KBM-7 (cell line): ENCODE measurements around the gene GMEB2.
"Not testable (repeated sequence)": the region's sequence is repeated elsewhere in the genome, so short reads cannot be mapped to it uniquely, and the experiment has no call there.

Experiments used
- DNase-seq: peaks from one replicate; pipeline ENCODE4 v3.0.0-alpha.2; 2015
- in situ Hi-C: fragments of 300-500 bp; cut with MboI; formaldehyde crosslinking; loops from 2 replicates; pipeline ENCODE4 v1.14.3; 2020; ENCODE audit warnings: low sequenced_read_pairs, low pct_unique_long_range_greater_than_20kb, mixed read lengths

GMEB2 gene

DNA sequence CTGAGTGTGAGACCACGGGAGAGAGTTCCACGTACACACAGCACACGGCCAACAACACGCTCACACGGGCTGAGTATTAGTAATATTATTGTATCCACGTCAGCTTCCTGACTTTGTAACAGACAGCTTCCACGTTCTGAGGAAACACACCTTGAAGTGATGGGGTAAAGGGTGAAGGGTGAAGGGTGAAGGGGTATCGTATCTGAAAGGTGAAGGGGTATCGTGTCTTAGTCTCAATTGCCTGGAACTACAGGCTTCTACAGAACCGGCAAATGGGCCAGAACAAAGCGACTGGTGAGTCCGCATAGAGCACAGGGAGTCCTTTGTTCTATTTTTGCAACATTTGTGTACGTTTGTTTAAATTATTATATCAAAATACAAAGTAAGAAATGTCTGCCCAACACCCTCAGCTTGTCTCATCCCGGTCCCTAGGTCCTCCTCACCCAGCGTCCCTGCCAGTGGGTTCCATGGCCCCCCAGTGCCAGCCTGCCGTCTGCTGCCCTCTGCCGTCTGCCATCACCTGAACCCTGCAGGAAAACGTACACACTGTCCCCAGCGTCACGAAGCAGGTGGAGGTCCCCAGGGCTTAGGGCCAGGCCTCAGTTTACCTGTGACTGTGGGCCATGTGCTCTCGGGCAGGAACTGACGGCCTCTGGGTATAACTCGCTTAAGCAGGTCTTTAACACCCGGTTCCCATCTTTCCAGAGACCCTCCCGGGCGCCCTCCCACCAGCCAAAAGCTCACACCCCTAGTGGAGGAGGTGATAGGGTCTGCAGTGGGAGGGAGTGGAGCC is 48.5 kb downstream of the GMEB2 start:
- in situ Hi-C loops, result no loop called here
- no peak for DNase-seq

DNA sequence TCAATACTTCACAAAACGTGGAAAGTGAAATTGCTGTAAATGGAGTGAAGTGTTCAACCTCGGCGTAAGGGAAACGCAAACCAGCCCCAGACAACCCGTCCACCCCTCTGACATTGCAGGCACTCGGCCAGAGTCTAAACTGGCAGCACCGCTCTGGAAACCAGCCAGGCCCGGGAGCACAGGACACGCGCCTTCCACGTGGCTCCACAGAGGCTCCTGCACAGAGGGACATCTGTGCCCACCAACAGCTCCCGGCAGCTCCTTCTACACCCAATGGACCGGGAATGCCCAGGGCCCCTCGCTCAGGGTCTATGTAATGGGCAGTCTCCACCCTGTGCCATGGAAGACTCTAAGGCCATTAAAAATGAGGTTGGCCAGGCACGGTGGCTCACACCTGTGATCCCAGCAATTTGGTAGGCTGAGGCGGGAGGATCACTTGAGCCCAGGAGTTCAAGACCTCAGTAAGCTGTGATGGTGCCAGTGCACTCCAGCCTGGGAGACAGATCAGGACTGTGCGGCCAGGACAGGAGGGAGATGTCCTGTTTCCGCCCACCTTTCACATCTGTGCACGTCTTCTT is 49.5 kb downstream of the GMEB2 start:
- in situ Hi-C loops, result no loop called here
- no peak for DNase-seq

DNA sequence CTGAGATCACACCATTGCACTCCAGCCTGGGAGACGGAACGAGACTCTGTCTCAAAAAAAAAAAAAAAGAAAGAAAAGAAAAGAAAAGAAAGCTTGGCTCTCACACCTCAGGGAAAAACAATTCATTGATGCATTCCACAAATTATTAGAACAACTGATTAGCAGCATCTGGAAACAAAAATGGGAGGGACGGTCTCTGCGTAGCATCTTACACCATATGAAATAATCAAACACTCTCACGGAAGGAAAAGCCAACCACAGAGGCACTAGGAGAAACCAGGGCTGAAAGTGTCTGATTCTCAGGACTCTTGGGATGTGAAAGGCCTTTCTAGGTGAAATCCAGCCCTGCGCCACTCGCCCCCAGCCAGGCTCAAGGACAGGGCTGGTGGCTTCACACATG is 50.6 kb downstream of the GMEB2 start:
- DNase-seq, result no peak
- in situ Hi-C loops, result no loop called here

DNA sequence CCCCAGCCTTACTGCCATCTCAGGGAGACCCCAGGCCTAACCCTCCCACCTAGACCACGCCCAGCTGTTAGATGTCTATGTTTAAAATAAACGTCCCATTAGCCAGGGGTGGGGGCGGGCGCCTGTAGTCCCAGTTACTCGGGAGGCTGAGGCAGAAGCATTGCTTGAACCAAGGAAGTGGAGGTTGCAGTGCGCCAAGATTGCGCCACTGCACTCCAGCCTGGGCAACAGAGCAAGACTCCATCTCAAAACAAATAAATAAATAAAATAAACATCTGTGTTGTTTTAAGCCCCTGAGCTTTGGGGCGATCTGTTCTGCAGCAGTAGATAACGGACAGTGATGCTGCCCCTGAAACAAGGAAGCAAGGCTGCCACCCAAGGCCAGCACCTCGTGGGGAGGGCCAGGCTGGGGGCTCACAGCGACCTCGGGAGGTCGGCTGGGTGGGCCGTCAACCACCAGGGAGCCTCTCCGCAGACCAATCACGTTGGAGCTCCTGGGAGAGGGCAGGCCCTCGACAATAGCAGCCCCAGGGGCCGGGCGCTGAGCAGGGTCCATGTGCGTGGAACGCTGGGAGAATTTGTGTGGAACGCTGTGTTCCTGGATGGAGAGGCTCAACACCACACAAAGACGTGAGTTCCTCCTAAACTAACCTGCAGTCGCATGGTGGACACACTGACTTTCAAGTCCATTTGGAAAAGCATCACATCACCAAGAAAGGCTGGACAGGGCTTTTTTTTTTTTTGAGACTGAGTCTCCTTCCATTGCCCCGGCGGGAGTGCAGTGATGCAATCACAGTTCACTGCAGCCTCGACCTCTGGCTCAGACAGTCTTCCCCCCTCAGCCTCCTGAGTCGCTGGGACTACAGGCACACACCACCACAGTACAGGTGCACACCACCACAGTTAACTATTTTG is 51.8 kb downstream of the GMEB2 start:
- DNase-seq, result no peak
- in situ Hi-C loops, result no loop called here

DNA sequence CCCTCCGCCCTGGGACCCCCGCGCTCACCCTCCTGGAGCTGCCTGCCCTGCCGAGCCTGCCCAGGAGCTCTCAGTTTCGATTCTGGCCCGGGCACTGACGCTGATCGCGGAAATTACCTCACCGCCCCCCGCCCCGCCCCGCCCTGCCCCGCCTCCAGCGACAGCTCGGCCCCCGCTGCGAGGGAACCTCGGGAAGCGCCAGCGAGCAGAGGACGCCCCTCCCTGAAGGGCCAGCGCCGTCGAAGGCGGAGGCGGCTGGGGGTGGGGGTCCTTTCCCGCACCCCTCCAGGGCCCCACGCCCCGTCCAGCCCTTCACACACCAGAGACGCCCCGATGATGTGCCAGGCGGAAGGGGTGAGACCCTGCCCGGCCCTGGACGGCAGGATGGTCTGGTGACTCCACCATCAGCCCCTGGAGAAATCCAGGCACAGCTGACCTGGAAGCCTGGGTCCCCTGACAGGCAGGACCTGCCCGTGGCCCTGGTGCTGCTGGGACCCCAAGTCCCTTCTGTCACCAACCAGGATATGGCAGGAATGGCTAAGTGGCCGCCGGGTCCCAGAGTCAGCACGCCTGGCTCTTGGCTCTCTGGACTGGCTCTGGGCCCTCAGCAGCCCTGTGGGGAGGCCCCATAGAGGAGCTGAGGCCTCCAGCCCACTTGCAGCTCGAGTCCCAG is 52.6 kb downstream of the GMEB2 start, which contains the start of gene HELZ2:
Gene HELZ2 (minus strand): TSS at position 84 of the 673 bp plus-strand sequence. CDS start 1,854 bp downstream, outside the sequence.
- in situ Hi-C loops, result no loop called here
- no peak for DNase-seq

DNA sequence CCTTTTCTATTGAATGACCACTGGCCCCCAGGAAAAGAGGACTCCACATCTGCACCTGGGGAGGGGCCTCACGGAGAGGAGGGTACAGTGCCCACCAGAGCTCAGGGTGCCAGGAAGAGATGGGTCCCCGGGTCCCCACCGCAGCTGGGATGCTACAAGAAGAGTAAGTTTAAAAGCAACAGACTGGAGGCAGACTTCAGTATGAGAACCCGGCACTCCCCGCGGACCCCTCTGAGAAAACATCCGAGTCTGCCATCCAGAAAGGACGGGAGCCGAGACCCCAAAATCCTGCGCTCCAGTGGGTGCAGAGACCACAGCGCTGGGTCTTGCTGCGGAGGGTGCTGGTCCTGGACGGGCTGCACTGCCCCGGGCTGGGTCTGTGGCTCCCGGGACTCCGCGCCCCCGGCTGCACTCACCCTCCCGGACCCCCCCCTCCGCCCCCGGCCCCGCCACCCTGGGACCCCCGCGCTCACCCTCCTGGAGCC is 53.2 kb downstream of the GMEB2 start:
- DNase-seq, result no peak
- in situ Hi-C loops, result no loop called here

DNA sequence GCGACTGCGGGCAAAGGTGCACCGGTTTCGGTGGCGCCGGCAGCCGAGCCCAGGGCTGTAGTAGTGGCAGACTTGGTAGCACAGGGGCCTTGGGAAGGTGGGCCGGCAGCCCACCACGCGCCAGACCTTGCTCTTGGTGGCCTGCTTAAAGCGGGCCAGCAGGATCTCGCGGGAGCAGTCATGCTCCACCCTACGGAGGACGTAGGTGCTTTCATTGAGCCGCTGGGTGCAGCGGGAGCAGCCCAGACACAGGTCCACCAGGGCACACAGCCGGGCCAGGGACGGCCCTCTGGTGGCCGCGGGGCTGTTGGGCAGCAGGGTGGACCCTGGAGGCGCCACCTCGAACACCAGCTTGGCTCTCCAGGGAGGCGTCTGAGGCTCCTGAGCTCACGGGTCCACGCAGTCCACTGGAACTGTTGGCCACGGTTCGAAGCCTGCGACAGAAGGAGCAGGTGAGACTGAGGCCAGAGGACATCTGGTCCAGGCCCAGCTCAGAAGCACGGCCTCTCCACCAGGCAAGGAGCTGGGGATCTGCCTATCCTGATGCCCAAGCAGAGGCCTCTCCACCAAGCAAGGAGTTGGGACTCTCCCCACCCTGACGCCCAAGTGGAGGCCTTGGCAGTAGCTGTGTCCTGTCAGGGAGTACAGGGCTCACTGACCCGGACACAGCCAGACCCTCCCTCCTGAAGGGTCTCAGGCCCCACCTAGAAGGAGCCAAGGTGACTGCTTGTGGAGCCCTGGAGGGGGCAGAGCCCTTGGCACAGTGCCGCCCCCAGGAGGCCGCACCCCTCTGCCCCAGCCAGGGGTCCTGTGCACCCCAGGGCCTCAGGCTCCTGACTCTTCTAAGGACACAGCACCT is 53.9 kb downstream of the GMEB2 start:
- in situ Hi-C loops, result no loop called here
- no peak for DNase-seq

DNA sequence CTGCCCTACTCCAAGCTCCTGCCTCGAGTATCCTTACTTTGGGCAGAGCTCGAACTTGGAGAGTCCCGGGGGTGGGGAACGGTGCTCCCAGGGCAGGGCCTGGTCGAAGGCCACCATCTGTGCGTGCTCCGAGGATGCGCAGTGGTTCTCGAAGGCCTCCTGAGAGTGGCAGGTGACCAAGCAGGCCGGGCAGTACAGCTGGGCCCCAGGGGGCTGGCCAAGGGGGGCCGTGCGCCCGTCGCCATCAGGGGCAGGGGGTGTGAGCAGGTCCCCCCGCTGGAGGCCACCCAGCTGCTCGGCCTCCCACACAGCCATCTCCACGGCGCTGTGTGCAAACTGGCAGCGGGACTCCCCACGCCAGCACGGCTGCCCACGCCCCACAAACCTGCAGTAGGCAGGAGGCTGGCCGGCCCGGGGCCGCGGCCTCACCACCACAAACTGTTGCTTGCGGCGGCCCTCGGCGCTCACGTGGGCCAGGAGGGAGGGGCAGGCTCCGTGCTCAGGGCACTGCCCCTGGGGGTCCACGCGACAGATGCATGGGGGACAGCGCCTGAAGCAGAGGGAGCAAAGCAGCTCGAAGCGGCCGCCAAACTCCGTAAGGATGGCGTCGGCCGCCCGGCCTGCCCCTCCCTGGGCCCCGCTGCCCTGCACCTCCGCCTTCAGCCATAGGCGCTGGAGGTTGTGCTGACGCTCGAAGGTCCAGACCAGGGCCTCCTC is 54.7 kb downstream of the GMEB2 start:
- in situ Hi-C loops, result no loop called here
- no peak for DNase-seq

DNA sequence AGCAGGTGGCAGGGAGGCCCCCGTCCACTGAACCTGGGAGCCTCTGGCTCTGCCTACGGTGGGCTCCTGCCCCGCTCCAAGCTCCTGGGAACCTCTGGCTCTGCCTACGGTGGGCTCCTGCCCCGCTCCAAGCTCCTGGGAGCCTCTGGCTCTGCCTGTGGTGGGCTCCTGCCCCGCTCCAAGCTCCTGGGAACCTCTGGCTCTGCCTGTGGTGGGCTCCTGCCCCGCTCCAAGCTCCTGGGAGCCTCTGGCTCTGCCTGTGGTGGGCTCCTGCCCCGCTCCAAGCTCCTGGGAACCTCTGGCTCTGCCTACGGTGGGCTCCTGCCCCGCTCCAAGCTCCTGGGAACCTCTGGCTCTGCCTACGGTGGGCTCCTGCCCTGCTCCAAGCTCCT is 55.8 kb downstream of the GMEB2 start:
- DNase-seq, in situ Hi-C loops: not testable (repeated sequence)

DNA sequence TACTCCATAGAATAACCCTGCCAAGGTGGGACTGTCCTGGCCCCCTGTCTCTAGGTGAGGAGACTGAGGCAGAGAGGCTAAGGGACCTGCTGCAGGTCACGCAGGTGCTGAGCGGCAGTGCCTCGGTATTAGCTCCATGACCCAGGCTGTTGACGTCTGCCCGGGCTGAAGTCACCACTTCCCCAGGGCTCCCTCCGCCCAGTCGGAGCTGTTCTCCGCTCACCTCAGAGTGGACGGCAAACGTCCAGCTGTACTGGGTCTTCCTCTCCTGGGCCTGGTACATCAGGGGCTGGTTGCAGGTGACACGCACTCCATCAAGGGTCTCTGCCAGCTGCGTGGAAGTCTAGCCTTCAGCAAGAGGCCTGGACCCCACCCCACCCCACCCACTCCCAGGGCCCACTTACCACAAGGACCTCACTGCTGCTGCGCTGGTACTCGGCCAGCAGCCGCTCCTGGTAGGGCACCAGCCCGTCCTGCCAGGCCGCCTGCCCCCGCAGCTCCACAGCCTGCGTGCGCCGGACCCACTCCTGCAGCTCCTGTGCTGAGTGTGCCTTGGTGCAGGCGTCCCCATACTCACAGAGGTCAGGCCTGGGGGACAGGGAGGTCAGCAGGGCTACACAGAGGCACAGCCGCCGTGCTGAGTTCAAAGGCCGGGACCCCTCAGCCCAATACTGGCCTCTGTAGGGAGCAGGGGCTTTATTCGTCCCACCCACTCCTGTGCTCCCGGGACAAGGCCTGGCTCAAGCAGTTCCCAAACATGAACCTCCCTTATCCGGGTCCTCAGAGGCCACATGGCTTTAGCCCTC is 56.4 kb downstream of the GMEB2 start:
- DNase-seq, result no peak
- in situ Hi-C loops, result no loop called here

DNA sequence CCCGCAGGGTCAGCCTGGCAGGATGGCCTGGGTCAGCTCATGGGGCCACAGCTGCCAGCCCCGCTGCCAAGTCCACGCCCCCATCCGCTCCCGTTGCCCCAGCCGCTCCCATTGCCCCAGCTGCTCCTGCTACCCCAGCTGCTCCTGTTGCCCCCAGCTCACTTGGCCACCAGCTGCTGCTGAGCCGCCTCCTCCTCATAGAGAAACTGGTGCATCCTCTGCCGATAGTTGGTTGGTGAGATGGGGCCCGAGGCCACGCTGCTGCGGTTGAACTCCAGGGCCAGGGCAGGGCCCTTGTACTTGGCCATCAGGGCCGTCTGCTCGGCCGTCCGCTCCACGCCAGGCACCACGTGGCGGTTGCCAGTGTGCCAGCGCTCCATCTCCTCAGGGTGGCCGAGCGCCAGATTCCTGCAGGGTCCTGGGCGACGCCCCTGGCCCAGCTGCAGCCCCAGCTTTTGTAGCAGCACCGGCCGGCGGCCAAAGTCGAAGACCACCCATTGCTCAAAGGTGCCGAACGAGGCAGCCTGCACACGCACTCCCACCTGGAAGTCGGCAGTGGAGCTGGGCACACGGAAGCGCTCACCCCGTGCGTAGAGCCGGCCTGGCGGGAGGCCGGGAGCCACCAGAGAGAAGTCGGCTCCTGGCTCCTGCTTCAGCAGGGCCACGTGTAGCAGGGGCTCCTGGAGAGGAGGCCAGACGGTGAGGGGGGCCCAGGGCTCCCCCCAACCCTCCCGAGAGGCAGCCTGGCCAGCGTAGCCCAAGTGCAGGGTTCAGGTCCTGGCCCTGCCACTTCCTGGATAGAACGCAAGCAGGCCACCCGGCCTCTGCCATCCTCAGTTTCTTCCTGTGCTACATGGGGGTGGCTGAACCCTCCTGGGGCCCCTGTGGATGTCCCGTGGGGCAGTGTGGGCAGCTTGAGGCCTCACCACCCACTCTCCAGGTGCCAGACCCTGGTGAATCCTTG is 57.6 kb downstream of the GMEB2 start:
- no peak for DNase-seq

DNA sequence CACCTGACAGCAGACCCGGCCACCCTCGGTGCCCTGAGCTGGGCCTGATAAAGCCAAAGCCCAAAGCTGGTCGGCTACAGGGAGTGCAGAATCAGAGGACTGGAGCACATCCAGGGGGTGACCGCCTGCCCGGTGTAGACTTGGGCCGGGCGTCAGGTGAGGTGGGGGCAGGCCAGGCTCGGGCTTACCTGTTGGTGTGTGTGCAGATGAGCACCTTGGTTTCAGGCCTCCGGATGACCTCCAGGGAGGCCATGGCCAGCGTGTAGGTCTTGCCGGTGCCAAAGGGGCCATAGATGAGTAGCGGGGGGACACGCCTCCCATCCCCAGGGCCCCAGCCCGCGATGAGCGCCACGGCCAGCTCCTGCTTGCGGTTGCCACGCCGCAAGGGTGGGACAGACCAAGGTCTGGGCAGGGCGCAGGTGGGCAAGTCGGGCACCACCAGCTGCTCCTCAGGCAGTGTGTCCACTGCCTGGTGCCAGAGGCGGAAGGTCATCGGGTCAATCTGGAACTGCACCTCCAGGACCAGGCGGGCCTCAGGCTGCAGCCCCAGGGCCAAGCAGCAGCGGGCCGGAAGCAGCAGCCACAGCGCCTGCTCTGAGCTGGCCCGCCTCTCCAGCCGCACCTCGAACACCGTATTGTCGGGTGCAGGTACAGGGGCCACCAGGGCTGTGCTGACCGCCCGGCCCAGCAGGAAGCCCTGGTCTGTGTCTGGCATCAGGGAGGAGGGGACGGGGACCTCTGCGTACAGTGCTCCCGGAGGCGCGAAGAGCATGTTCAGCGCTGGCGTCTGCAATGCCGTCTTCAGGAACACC is 58.5 kb downstream of the GMEB2 start:
- peak; percentile 43 for DNase-seq
- in situ Hi-C loops, result no loop called here

More for the DNA sequence above, 57.6 kb downstream of the GMEB2 start:
- in situ Hi-C loops, result no loop called here

DNA sequence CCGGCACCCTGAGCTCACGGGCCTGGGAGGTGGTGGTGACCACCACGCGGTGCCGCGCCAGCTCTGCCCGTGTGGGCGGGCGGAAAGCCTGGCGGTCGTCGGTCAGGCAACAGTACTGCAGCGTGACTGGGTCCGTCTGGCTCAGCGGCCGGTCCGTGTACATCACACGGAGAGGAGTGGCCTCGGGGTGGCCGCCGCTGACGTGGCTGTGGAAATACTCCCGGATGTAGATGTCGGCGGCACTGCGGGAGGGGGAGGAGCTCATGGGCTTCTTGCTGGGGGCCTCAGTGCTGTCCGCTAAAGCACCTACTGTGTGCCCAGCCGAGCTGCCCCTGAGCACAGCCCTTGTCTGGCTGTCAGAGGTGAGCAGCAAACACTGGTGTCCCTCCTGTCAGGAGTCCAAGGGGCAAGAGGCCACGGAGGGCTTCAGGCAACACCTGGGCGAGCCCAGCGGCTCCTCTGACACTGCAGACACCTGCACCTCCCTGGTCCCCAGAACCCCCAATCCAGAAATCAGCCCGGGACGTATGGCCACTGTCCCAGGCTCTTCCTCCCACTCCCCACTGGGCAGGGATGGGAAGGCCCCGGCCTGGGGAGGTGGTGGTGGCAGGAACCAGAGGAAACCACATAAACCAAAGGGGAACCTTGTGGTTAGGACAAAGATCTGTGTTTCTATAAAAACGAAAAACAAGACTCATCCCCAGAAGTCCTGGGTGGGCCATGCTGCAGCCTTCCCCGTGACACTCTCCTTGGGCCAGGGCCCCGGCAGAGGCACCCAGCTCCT is 59.3 kb downstream of the GMEB2 start:
- DNase-seq, result peak; percentile 93
- in situ Hi-C loops, result no loop called here

DNA sequence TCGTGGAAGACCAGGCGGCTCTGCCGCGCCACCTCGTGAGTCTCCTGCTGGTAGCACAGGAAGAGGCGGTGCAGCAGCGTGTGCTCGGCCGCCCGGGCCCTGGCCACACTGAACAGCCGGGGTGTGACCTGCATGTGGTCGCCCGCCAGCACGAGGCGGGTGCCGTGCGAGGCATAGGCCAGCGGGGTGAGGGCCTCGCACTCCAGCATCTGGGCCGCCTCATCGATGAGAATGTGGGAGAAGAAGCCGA is 59.8 kb downstream of the GMEB2 start:
- DNase-seq, result peak; percentile 46
- in situ Hi-C loops, result no loop called here
